Measurements from ENCODE around the gene TMEM161A. TPM values are rescaled to one million over a fixed set of nuclear protein-coding genes. Genes with fewer than 3 reads are reported as not detected.

Gene TMEM161A
- total RNA-seq, 1 donor from 2014 or later = 11.0 TPM

- no peaks in the 10 kb centered on the region for H3K27me3 ChIP-seq (ENCODE audit: control insufficient read depth in 3 of 3, insufficient read depth in 3 of 3, low read length in 3 of 3)
- no peak overlapping the region for H3K27ac ChIP-seq (ENCODE audit: low read depth, low read length)
- H3K9me3 ChIP-seq (ENCODE audit: control insufficient read depth in 3 of 3, low read length in 3 of 3) = no peaks in the 10 kb centered on the region
- peaks cover 20 to 29% (median 24%) of the 10 kb centered on the region in 3 donors for H3K36me3 ChIP-seq (ENCODE audit: control insufficient read depth in 3 of 3, insufficient read depth in 3 of 3, low read length in 3 of 3)
- no peak overlapping the region for H3K4me3 ChIP-seq (ENCODE audit: low read length in 3 of 3)
- H3K4me1 ChIP-seq (ENCODE audit: control insufficient read depth in 3 of 3, insufficient read depth in 3 of 3, low read length in 3 of 3) = no peaks in the 10 kb centered on the region
- no peak overlapping the region for H3K9ac ChIP-seq (ENCODE audit: low read depth in 1 of 3, low read length in 3 of 3)
Measured at GRCh38 chr19:19101540-19101939, 36.7 kb downstream of the TMEM161A start.

GRCh38 chr19:19098703-19099632, 39.3 kb downstream of the TMEM161A start:
- no peaks in the 10 kb centered on the region for H3K27me3 ChIP-seq (ENCODE audit: control insufficient read depth in 3 of 3, insufficient read depth in 3 of 3, low read length in 3 of 3)
- H3K36me3 ChIP-seq (ENCODE audit: control insufficient read depth in 3 of 3, insufficient read depth in 3 of 3, low read length in 3 of 3) = peaks cover 20 to 32% (median 25%) of the 10 kb centered on the region in 3 donors
- H3K9me3 ChIP-seq (ENCODE audit: control insufficient read depth in 3 of 3, low read length in 3 of 3) = no peaks in the 10 kb centered on the region
- H3K9ac ChIP-seq (ENCODE audit: low read depth in 1 of 3, low read length in 3 of 3) = no peak overlapping the region
- H3K4me1 ChIP-seq (ENCODE audit: control insufficient read depth in 3 of 3, insufficient read depth in 3 of 3, low read length in 3 of 3) = peaks cover 0 to 4% (median 0%) of the 10 kb centered on the region in 3 donors
- H3K4me3 ChIP-seq (ENCODE audit: low read length in 3 of 3) = no peak overlapping the region
- H3K27ac ChIP-seq (ENCODE audit: low read depth, low read length) = no peak overlapping the region

- H3K4me3 ChIP-seq (ENCODE audit: low read length in 3 of 3) = no peak overlapping the region
- H3K36me3 ChIP-seq (ENCODE audit: control insufficient read depth in 3 of 3, insufficient read depth in 3 of 3, low read length in 3 of 3) = peaks cover 20 to 32% (median 25%) of the 10 kb centered on the region in 3 donors
Measured at GRCh38 chr19:19098084-19098702, 40.1 kb downstream of the TMEM161A start.

GRCh38 chr19:19096641-19097627, 41.3 kb downstream of the TMEM161A start:
- Histone ChIP-seq H3K4me3 (ENCODE audit: low read length in 3 of 3) (no peak overlapping the region), H3K36me3 (ENCODE audit: control insufficient read depth in 3 of 3, insufficient read depth in 3 of 3, low read length in 3 of 3) (peaks cover 20 to 32% (median 25%) of the 10 kb centered on the region in 3 donors), H3K9me3 (ENCODE audit: control insufficient read depth in 3 of 3, low read length in 3 of 3) (no peaks in the 10 kb centered on the region), H3K9ac (ENCODE audit: low read depth in 1 of 3, low read length in 3 of 3) (no peak overlapping the region), H3K27me3 (ENCODE audit: control insufficient read depth in 3 of 3, insufficient read depth in 3 of 3, low read length in 3 of 3) (no peaks in the 10 kb centered on the region), H3K4me1 (ENCODE audit: control insufficient read depth in 3 of 3, insufficient read depth in 3 of 3, low read length in 3 of 3) (peaks cover 0 to 4% (median 0%) of the 10 kb centered on the region in 3 donors), H3K27ac (ENCODE audit: low read depth, low read length) (no peak overlapping the region)

More at GRCh38 chr19:19098084-19098702, 40.1 kb downstream of the TMEM161A start:
- Histone ChIP-seq H3K9ac (ENCODE audit: low read depth in 1 of 3, low read length in 3 of 3) (no peak overlapping the region), H3K27me3 (ENCODE audit: control insufficient read depth in 3 of 3, insufficient read depth in 3 of 3, low read length in 3 of 3) (no peaks in the 10 kb centered on the region), H3K9me3 (ENCODE audit: control insufficient read depth in 3 of 3, low read length in 3 of 3) (no peaks in the 10 kb centered on the region), H3K27ac (ENCODE audit: low read depth, low read length) (no peak overlapping the region), H3K4me1 (ENCODE audit: control insufficient read depth in 3 of 3, insufficient read depth in 3 of 3, low read length in 3 of 3) (peaks cover 0 to 4% (median 0%) of the 10 kb centered on the region in 3 donors)

GRCh38 chr19:19095691-19096090, 42.6 kb downstream of the TMEM161A start:
- H3K27ac ChIP-seq (ENCODE audit: low read depth, low read length) = no peak overlapping the region
- H3K9me3 ChIP-seq (ENCODE audit: control insufficient read depth in 3 of 3, low read length in 3 of 3) = no peaks in the 10 kb centered on the region
- peaks cover 11 to 26% (median 16%) of the 10 kb centered on the region in 3 donors for H3K36me3 ChIP-seq (ENCODE audit: control insufficient read depth in 3 of 3, insufficient read depth in 3 of 3, low read length in 3 of 3)
- no peaks in the 10 kb centered on the region for H3K27me3 ChIP-seq (ENCODE audit: control insufficient read depth in 3 of 3, insufficient read depth in 3 of 3, low read length in 3 of 3)
- H3K4me1 ChIP-seq (ENCODE audit: control insufficient read depth in 3 of 3, insufficient read depth in 3 of 3, low read length in 3 of 3) = peaks cover 0 to 4% (median 0%) of the 10 kb centered on the region in 3 donors
- no peak overlapping the region for H3K4me3 ChIP-seq (ENCODE audit: low read length in 3 of 3)
- no peak overlapping the region for H3K9ac ChIP-seq (ENCODE audit: low read depth in 1 of 3, low read length in 3 of 3)

GRCh38 chr19:19094513-19094912, 43.8 kb downstream of the TMEM161A start:
- Histone ChIP-seq H3K27ac (ENCODE audit: low read depth, low read length) (no peak overlapping the region), H3K9me3 (ENCODE audit: control insufficient read depth in 3 of 3, low read length in 3 of 3) (no peaks in the 10 kb centered on the region), H3K4me1 (ENCODE audit: control insufficient read depth in 3 of 3, insufficient read depth in 3 of 3, low read length in 3 of 3) (peaks cover 0 to 4% (median 0%) of the 10 kb centered on the region in 3 donors), H3K9ac (ENCODE audit: low read depth in 1 of 3, low read length in 3 of 3) (no peak overlapping the region), H3K36me3 (ENCODE audit: control insufficient read depth in 3 of 3, insufficient read depth in 3 of 3, low read length in 3 of 3) (peaks cover 10 to 22% (median 16%) of the 10 kb centered on the region in 3 donors), H3K4me3 (ENCODE audit: low read length in 3 of 3) (no peak overlapping the region), H3K27me3 (ENCODE audit: control insufficient read depth in 3 of 3, insufficient read depth in 3 of 3, low read length in 3 of 3) (no peaks in the 10 kb centered on the region)

GRCh38 chr19:19087676-19088075, 50.6 kb downstream of the TMEM161A start:
- H3K27ac ChIP-seq (ENCODE audit: low read depth, low read length) = no peak overlapping the region
- H3K4me1 ChIP-seq (ENCODE audit: control insufficient read depth in 3 of 3, insufficient read depth in 3 of 3, low read length in 3 of 3) = peaks cover 4 to 16% (median 9%) of the 10 kb centered on the region in 3 donors
- H3K4me3 ChIP-seq (ENCODE audit: low read length in 3 of 3) = no peak overlapping the region
- H3K9me3 ChIP-seq (ENCODE audit: control insufficient read depth in 3 of 3, low read length in 3 of 3) = no peaks in the 10 kb centered on the region
- H3K27me3 ChIP-seq (ENCODE audit: control insufficient read depth in 3 of 3, insufficient read depth in 3 of 3, low read length in 3 of 3) = no peaks in the 10 kb centered on the region
- H3K36me3 ChIP-seq (ENCODE audit: control insufficient read depth in 3 of 3, insufficient read depth in 3 of 3, low read length in 3 of 3) = peaks cover 0 to 15% (median 0%) of the 10 kb centered on the region in 3 donors
- H3K9ac ChIP-seq (ENCODE audit: low read depth in 1 of 3, low read length in 3 of 3) = peak overlapping the region in 1 of 3 donors; percentile 11

- Histone ChIP-seq H3K27me3 (ENCODE audit: control insufficient read depth in 3 of 3, insufficient read depth in 3 of 3, low read length in 3 of 3) (no peaks in the 10 kb centered on the region), H3K36me3 (ENCODE audit: control insufficient read depth in 3 of 3, insufficient read depth in 3 of 3, low read length in 3 of 3) (peaks cover 0 to 7% (median 0%) of the 10 kb centered on the region in 3 donors), H3K4me3 (ENCODE audit: low read length in 3 of 3) (no peak overlapping the region), H3K9ac (ENCODE audit: low read depth in 1 of 3, low read length in 3 of 3) (no peak overlapping the region), H3K27ac (ENCODE audit: low read depth, low read length) (no peak overlapping the region), H3K4me1 (ENCODE audit: control insufficient read depth in 3 of 3, insufficient read depth in 3 of 3, low read length in 3 of 3) (peaks cover 9 to 29% (median 20%) of the 10 kb centered on the region in 3 donors), H3K9me3 (ENCODE audit: control insufficient read depth in 3 of 3, low read length in 3 of 3) (no peaks in the 10 kb centered on the region)
Measured at GRCh38 chr19:19083413-19084178, 54.7 kb downstream of the TMEM161A start.

Measured in skeletal muscle tissue (tissue), 4 donors.